ENCODE measurements around the gene PYROXD2.

Gene PYROXD2

DNA sequence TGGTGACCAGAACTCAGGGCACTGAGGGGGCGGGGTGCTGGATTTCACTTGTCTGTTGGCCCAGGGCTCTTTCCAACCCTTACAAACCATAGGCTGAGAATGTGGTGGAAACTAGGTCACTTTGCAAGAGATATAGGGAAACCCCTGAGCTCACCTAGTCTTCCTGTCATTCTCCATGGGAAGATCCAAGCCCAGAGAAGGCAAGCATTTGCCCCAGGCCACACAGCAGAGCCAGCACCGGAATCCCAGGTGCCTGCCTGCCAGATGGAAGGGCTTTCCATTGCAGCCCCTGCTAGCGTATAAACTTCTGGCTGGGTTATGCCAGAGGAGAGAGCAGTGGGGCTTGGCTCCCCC, 427 bp downstream of the PYROXD2 start:
- DNase-seq, result no peak

DNA sequence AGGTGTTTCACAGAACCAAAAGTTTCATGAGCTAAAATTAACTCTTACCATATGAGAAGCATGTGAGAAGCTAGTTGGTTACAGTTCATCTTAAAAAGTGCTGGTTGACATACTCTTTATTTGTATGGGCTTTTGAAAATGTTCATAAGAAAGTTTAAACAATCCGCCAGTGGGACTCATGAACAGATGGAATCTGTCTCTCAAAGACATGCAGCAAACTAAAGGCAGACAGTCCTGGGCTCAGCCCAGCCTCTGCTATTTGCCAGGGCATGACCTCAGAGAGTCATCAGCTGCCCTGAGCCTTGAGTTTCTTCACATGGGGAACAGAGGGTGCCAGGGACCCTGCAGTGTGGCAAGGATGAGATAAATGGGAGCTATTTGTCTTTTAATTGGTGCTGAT, 3.2 kb downstream of the PYROXD2 start:
- no peak for DNase-seq

DNA sequence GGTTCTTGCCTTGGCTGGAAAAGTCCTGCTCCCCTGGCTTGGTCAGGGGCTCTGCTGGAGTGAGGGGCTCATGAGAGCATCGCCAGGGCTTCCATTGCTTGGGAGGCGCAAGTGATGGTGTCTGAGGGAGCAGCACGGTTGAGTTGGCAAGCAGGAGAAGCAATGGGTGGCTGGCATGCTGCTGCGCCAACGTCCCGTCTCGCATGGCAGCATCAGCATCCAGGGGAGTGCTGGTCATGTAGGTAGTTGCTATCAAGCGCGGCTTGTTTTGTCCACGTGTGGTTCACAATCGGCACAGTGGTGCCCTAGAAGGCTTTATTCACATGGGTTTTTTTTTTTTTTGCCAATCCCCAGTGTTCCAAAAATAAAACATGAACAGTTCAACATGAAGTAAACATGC, 3.8 kb downstream of the PYROXD2 start:
- no peak for DNase-seq

GRCh38 chr10:98410759-98411158, 4.2 kb downstream of the PYROXD2 start:
- DNase-seq, result no peak

GRCh38 chr10:98410135-98410743, 4.7 kb downstream of the PYROXD2 start:
- DNase-seq, result no peak

DNA sequence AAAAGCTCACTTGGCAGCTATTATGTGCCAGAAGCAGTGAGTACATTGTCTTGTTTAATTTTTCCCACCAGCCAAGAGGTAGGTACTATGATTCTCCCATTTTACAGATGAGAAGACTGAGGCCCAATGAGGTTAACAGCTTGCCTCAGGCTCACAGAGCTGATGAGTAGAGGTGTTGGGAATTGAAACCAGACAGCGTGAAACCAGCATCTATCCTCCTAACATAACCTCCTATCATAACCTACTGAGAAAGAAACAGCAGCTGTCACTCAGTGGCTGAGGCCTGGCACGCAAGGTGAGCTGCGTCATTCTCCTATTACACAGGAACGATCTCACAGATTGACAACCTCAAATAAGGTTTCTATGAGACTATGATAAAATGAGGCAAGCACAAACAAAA, 6.2 kb downstream of the PYROXD2 start:
- DNase-seq, result no peak

GRCh38 chr10:98407744-98408241, 7.2 kb downstream of the PYROXD2 start:
- DNase-seq, result no peak

DNA sequence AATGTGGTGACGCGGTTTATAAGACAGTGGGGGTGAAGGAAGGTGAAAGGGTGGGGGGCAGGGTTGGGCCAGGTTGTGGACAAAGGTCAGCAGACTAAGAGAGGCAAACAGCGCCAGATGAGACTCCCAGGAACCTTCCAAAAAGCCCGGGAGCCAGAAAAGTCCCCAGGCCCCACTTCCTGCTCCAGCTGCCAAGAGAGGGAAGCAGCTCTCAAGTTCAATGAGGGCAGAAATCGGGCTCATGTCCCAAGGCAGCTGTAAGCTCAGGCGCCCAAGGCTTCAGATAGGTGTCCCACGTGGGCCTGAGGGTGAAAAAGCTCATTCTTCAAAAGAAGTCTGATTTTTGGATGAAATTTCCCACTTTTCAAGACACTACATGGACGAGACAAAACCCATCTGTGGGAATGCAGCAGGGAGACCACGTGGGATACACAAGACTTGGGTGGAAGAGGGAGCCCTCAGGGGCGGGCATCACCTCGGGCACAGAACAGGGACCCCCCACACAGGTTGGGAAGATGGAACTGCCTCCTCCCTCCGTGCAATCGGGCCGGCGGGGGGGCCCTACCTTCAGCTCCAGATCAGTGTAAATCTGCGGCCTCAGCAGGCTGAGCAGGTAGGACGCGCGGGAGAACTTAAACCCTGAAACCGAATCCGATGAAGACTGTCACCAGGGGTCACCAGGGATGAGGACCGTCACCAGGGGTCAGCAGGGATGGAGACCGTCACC, 7.8 kb downstream of the PYROXD2 start:
- DNase-seq, result no peak

GRCh38 chr10:98405422-98405821, 9.6 kb downstream of the PYROXD2 start:
- DNase-seq, result no peak

GRCh38 chr10:98404571-98405359, 10.2 kb downstream of the PYROXD2 start:
- DNase-seq, result no peak

DNA sequence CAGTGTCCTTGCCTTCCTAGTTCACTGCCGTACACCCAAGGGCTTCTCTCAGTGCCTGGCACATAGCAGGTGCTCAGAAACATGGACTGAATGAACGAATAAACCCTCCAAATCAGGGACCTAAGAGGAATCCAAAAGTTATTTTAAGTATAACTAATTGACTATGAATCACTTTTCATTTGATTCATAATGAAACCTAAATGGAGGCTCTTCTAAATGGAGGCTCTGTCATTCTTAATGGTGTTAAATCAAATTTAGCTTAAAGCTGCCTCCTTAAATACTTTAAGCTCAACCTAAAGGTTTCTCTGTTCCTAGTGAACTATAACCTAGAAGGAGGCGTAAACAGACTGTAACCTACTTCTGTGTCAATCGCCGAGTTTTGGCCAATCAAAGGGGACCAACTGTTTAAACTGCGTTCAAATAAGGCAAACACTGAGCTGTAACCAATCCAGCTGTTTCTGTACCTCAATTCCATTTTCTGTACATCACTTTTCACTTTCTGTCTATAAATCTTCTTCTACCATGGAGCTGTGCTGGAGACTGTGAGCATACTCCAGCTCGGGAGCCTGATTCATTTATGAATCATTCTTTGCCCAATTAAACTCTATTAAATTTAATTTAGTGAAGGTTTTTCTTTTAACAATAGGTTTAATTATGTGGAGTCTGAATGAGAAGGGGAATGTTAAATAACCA, 11.0 kb downstream of the PYROXD2 start:
- no peak for DNase-seq

GRCh38 chr10:98402931-98403718, 11.9 kb downstream of the PYROXD2 start:
- DNase-seq, result no peak

DNA sequence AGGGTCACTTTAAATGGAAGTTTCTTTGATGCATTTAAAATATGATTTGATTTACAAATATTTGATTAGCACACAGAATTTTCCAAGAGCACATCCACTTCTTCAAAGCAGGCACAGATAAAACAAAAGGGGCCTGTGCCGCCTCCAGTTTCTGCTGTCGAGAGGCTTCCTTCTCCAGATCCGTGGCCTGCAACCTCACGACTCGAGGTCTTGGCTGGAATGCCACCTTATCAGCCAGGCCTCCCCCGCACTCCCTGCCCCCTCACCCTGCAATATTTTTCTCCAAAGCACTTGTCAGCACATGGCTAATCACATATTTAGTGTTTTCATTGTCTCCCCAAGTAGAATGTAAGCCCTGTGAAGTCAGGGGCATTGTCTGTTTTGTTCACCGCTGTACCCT, 12.5 kb downstream of the PYROXD2 start:
- DNase-seq, result no peak

DNA sequence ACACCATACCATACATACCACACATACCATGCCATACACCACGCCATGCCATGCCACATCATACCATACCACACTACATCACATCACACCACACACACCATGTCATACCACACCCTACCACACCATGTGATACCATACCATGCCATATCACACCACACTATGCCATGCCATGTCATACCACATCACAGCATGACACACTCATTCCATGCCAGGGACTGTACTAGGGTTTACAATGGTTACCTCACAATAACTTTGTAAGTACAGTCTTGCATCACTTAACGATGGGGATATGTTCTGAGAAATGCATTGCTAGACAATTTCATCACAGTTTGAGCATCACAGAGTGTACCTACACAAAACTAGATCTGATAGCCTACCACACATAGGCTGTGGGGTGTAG, 14.5 kb downstream of the PYROXD2 start:
- no peak for DNase-seq

GRCh38 chr10:98399784-98400183, 15.2 kb downstream of the PYROXD2 start:
- DNase-seq, result no peak

- no peak for DNase-seq
Measured at GRCh38 chr10:98397089-98397600, 17.8 kb downstream of the PYROXD2 start.

GRCh38 chr10:98396096-98397063, 18.6 kb downstream of the PYROXD2 start:
- DNase-seq, result no peak

- DNase-seq, result no peak
Measured at GRCh38 chr10:98394851-98395440, 20.0 kb downstream of the PYROXD2 start.

DNA sequence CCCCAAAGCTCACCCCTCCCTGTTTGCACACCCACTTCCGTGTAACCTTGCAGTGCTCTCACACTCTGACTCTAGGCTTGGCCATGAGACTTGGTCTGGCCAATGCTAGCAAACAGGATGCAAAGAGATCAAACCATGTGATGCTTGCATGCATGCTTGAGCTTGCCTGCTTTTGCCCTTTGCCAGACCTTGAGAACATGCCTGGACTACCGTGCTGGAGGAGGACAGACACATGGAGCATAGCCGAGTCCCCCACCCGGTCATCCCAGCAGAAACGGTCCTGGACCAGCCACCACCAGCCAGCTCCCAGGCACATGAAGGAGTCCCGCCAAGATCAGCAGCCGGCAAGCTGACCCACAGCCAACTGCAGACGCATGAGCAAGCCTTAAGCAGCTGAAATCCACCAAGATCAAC, 23.4 kb downstream of the PYROXD2 start:
- DNase-seq, result no peak

DNA sequence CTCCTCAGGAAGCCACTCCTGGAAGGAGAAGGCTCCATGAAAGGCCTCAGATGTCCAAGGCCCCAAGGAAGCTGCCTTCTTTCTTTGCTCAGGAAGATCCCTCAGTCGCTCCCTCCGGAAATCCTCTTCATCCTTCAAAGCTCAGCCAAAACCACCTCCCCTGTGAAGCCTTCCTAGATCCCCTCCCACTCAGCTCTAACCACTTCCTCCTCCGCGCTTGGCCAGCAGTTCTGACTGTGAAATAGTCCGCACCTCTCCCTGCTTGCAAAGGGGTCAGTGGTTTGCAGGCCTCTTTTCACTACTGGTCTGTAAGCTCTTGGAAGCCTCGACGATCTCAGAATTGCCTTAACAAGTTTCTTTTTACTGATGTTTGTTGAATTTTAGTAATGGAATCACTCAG, 23.9 kb downstream of the PYROXD2 start:
- no peak for DNase-seq

DNA sequence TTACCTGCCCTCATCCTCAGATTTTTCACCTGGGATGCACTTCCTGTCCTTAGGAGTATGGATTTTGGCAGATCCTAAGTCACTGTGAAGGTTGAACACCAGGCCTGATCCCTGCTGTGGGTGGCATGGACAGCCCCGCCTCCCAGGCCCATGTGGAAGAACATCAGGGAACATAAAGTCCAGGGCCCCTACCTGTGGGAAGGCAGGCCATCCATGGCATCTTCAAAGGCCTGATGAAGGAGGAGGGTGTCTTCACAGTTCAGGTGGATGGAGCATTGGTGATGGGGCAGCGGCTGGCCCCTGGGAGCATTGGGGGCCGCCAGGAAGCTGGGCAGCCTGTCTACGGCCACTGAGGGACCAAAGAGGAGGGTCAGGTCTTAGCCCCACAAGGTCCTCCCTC, 24.6 kb downstream of the PYROXD2 start:
- no peak for DNase-seq

Measured in NCI-H1105 treated with DMSO at 0.1 percent for 48 hours (cell line).